IPS-20b (cell line): ENCODE results near the gene PTMA.

Experiments
- H3K27ac ChIP-seq: one replicate; pipeline ENCODE4 v1.5.1; 2013; ENCODE audit warnings: low read length
- H3K27me3 ChIP-seq: 2 replicates; pipeline ENCODE4 v1.6.1; 2013; ENCODE audit warnings: mild to moderate bottlenecking, low read length, inconsistent platforms; ENCODE audit not compliant: insufficient read depth
- H3K36me3 ChIP-seq: 2 replicates; pipeline ENCODE4 v1.6.1; 2013; ENCODE audit warnings: low read depth, mild to moderate bottlenecking, inconsistent platforms, low read length, moderate library complexity; ENCODE audit not compliant: insufficient read depth
- H3K4me1 ChIP-seq: 2 replicates; pipeline ENCODE4 v1.6.1; 2013; ENCODE audit warnings: mild to moderate bottlenecking, control low read depth, inconsistent platforms, low read length, moderate library complexity; ENCODE audit not compliant: insufficient read depth
- H3K4me3 ChIP-seq: 2 replicates; pipeline ENCODE4 v1.5.1; 2013; ENCODE audit warnings: mild to moderate bottlenecking, low read length, inconsistent platforms
- H3K9ac ChIP-seq: 2 replicates; pipeline ENCODE4 v1.6.1; 2013; ENCODE audit warnings: low read depth, mild to moderate bottlenecking, inconsistent platforms, low read length, moderate library complexity
- H3K9me3 ChIP-seq: 2 replicates; pipeline ENCODE4 v1.6.1; 2013; ENCODE audit warnings: mild to moderate bottlenecking, low read depth, low read length, inconsistent platforms; ENCODE audit not compliant: insufficient read depth

Gene PTMA

DNA sequence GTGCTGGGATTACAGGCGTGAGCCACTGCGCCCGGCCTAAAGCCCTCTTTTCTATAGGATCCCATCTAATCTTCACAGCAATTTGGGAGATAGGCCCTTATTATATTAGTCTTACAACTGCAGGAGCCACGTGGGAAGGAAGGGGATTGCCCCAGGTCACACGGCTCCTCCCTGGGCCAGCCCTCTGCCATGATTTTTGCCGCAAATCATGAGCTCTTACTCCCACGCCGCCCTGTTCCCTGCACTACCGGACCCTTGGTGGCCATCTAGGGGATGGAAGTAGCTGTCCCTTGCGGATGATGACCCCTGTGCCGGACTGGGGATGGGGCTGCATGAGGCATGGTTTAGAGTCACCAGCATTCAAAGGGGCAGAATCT, 28.4 kb upstream of the PTMA start:
- no peaks in the 10 kb centered on the region for H3K27me3 ChIP-seq
- H3K4me3 ChIP-seq = peak overlapping the region; percentile 75
- H3K27ac ChIP-seq = peak overlapping the region; percentile 100
- H3K9me3 ChIP-seq = no peaks in the 10 kb centered on the region
- H3K4me1 ChIP-seq = peaks cover 8% of the 10 kb centered on the region; the same call in 1 of the 2 replicates
- peak overlapping the region; percentile 99; the same call in 1 of the 2 replicates for H3K9ac ChIP-seq
- no peaks in the 10 kb centered on the region for H3K36me3 ChIP-seq

DNA sequence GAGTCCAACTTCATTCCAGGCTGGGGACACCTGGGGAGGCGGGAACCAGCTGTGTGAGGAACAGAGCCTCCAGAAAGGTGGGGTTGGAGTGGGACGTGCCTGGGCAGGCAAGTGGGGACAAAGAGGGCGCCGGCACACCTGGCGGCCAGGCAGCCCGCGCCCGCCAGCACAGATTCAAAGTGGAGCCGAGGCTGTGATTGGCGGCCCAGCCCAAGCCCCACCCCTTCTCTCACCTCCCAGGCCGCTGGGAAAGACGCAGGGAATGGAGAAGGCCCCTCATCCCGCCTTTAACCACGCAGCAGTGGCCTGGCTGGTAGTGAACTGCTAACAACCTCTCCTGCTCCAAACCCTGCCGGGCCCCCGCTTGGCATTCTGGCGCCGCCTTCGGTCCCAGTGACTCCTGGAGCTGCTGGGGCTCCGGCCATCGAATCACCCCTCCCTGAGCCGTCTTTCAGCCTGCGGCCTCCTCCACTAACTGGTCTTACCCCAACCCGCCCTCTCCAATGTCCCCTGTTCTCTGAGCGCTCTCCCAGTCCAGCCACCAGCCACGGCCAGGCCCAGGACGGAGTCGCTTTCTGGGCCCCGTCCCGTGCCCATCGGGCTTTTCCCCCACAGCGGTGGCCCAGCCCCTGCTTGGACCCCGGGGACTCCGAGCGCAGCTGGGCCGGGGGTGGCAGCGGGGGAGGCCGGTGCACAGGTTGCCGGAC, 27.9 kb upstream of the PTMA start:
- Histone ChIP-seq H3K4me1 (peaks cover 6% of the 10 kb centered on the region; the same call in 1 of the 2 replicates), H3K4me3 (peak overlapping the region; percentile 75), H3K36me3 (no peaks in the 10 kb centered on the region), H3K27ac (peak overlapping the region; percentile 100), H3K27me3 (no peaks in the 10 kb centered on the region), H3K9me3 (no peaks in the 10 kb centered on the region), H3K9ac (peak overlapping the region; percentile 99)

DNA sequence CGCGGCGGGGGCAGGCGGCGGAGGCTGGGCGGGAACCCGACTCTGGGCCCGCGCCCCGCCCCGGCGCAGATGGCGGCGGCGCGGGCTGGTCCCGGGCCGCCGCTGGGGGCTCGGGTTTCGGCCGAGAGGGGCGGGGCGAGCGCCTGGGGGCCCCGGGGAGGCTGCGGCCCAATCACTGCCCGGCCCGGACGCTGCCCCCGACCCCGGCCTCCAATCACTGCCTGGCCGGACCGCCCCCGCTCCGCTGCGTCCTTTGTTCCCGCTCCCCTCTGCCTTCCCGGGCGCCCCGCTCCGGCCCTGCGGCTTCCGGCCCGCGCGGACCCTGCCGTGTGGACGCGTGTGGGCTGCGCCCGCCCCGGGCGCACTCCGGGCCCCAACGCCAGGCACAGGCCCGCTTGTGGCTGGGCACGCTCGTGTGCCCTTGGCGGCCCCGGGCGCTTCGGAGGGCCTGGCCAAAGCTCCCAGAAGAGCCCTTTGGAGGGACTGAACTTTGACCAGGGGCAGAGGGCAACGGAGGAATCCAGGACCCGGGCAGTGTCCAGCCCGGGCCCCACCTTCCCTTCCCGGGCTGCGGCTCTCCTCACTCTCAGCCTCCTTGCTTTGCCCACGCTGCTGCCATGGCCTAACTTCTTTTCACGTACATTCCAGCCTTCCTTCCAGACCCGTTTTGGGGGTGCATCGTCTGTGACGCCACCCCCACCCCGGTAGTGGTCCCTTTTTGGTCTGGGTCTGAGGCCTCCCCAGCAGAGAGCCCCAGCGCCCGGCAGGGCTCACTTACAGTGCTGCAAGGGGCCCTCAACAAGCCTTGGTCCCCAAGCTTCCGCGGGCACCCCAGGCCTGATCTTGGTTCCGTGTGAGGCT, 27.1 kb upstream of the PTMA start:
- H3K4me3 ChIP-seq = peak overlapping the region; percentile 79
- no peaks in the 10 kb centered on the region for H3K27me3 ChIP-seq
- H3K9me3 ChIP-seq = no peaks in the 10 kb centered on the region
- no peaks in the 10 kb centered on the region for H3K36me3 ChIP-seq
- peaks cover 6% of the 10 kb centered on the region; the same call in 1 of the 2 replicates for H3K4me1 ChIP-seq
- peak overlapping the region; percentile 100 for H3K27ac ChIP-seq
- peak overlapping the region; percentile 99 for H3K9ac ChIP-seq

DNA sequence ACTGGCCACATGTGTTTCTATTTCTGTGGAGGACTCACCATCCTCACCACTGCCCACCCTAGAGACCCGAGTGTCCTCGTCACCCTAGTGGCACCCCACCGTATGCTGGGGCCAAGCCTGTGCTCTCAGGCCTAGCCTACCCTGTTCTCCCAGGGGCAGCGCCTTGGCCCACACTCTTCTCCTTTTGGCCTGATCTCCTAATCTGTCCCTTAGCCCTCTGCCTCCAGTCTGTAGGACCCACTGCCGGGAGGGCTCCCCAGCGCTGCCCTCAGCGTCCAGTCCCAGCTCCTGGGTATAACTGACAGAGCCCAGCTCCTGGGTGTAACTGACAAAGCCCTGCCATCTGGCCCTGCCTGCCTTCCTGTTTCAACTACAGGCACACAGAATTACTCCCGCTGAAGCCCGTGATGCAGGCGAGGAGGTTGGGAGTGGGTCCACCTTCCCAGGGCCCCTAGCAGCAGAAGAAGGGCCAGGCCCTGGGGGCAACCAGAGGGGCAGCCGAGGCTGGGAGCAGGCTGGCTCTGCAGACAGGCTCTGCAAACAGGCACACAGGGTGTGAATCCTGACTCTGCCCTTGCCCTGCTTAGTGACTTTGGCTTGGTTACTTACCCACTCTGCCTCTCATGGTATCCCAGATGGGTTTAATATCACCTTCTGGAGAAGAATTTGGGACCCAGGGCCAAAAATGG, 25.6 kb upstream of the PTMA start:
- Histone ChIP-seq H3K27ac (no peak overlapping the region), H3K4me1 (peaks cover 9% of the 10 kb centered on the region; the same call in 1 of the 2 replicates), H3K9me3 (no peaks in the 10 kb centered on the region), H3K9ac (no peak overlapping the region), H3K36me3 (no peaks in the 10 kb centered on the region), H3K27me3 (no peaks in the 10 kb centered on the region), H3K4me3 (no peak overlapping the region)

DNA sequence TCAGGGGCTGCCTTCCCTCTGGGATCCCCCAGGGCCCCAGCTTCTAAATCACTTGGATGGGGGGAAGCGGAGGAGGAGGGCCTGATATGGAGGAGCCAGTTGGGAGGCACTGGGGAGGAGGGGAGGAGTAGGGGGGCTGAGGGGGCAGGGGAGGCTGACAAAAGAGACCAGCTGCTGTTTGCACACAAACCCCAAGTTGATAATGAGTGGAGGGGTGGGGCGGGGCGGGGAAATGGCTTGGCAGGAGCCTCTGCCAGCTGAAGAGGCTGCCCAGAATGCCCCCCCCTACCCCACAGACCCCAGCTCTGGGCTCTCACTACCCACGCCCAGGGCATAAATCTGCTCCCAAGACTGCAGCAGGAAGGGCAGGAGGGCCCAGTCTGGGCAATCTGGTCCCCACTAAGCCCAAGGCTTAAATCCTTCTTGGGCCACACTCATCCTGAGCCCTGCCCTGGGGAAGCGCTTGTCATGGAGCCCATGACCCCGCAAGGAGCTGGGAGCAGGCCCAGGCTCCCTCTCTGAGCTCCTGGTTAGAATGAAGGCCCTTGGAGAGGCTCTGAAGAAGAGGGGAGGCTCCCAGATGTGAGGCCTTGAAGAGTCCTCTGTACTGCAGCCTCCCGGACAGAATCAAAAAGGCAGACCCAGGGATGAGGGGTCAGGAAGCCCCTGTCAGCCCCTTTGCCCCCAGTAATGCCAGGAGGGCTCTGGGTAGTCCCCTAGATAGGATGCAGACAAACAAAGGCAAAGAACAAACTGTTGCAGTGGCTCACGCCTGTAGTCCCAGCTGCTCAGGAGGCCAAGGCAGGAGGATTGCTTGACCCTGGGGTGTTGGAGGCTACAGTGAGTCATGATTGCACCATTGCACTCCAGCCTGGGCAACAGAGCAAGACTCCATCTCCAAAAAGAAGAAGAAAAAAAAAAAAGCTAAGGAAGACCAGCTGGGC, 24.8 kb upstream of the PTMA start:
- Histone ChIP-seq H3K9ac (no peak overlapping the region), H3K9me3 (no peaks in the 10 kb centered on the region), H3K4me3 (no peak overlapping the region), H3K4me1 (peaks cover 10% of the 10 kb centered on the region; the same call in 1 of the 2 replicates), H3K27me3 (no peaks in the 10 kb centered on the region), H3K36me3 (no peaks in the 10 kb centered on the region), H3K27ac (no peak overlapping the region)

DNA sequence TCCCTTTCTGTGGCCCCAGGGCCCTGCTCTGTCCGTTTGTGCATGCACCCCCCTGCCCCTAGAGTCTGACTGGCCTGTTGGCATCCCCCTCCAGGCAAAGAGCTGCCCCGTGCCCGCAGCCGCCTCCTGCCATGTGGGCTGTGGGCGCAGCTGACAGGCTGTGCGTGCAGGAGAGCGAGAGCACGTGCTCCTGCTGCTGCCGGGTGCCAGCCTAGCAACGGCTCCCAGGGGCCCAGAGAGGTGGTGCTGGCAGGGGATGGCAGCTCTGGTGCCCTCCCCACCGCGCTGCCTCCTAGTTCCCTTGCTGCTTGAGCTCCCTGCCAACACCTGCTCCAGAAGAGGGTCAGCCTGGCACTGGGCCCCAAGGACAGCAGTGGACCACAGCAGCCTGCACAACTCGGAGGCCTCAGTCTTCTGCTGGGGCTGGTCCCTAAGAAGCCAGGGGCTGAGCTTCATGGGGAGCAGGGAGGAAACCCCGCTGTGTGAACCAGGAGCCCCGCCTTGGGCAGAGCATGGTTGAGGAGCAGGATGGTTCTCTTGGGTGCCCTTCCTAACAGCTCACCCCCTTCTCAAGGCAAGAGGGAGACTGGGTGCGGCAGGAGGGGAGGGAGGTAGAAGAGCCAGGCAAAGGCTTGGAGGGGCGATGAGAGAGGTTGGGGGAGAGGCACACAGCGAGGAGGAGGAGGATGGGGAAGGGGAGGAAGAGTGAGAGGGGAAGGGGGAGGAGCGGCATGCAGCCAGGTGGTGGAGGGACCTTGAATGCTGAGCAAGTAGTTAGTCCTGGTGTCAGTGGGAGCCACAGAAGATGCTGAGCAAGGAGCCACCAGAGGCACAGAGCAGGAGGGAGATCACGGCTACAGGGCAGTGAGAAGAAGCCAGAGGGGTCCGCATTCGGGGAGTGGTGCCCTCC, 23.8 kb upstream of the PTMA start:
- Histone ChIP-seq H3K27ac (no peak overlapping the region), H3K27me3 (no peaks in the 10 kb centered on the region), H3K4me1 (peaks cover 13% of the 10 kb centered on the region; the same call in 1 of the 2 replicates), H3K36me3 (no peaks in the 10 kb centered on the region), H3K9me3 (no peaks in the 10 kb centered on the region), H3K4me3 (no peak overlapping the region), H3K9ac (no peak overlapping the region)

DNA sequence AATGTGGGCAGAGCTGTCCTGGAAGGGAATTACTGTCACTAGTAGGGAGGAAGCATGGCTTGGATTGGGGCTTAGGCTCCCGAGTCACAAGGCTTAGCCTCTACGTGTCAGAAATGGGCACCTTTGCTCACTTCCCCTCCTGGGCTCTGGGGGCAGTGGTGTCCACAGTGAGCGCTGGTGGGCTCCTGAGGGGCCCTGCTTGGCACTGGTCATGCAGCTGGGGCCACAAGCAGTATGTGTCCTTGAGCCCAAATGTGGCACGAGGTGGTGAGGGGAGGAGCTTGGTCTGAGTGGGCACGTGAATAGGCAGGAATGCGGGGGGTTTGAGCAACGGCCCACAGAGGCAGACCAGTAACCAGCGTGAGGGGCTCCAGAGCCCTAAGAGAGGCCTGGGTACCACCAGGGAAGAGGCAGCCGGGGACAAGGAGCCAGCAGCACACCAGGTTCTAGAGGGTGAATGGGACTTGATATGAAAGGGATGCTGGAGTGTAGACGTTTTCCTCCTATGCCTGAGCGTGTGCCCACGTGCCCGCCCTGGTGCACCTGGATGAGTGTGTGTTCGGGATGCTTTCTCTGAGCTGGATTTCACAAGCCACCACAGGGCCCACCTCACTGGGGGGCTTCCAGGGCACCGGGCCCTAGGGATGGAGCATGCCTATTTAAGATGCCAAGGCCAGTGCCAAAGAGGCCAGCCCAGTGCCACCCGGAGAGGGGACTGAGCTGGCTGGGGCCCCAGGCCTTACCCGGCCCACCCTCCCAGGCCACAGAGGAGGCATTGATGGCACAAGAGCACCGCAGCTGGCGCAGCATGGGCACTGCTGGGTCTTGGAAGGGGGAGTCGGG, 22.8 kb upstream of the PTMA start:
- Histone ChIP-seq H3K36me3 (no peaks in the 10 kb centered on the region), H3K9ac (no peak overlapping the region), H3K4me3 (peak overlapping the region; percentile 31; the same call in 1 of the 2 replicates), H3K27me3 (no peaks in the 10 kb centered on the region), H3K27ac (no peak overlapping the region), H3K4me1 (peaks cover 13% of the 10 kb centered on the region; the same call in 1 of the 2 replicates), H3K9me3 (no peaks in the 10 kb centered on the region)

DNA sequence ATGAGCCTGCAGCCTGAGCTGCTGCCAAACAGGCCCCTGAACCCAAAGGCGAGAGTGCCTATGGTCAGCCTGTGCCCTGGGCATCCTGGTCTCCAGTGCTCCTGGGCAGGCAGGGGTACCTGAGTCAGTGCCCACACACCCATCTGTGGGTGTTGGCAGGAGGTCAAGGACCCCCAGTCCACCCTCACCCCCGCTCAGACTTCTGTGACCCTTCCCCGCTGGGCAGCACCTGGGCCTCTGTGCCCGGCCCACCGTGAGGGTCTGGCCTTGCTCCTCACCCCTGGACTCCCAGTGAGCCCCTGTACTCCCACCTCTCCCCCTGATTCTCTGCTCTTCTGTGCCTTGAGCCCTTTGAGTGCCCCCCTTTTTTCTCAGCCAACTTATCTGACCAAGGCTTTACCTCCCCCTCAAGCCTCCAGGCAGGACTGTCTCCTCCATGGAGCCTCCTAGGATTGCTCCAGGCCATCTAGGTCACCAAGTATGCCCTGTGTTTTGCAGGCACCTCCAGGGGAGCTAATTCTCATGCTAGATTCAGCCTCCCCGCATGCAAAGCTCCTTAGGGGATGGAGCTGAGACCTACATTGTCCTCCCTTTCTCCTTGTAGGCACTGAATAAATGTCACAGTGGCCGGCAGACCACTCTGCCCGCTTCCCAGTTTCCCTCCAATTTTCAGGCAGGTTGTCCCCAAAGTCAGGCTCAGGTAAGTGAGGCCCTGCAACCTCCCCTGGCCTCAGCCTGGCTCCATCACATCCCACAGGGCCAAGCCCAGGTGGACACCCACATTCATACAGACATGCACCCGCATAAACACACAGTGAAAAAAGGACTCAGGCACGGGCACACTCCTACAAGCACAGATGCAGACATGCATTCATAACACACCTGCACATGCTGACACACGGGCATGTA, 21.9 kb upstream of the PTMA start:
- no peak overlapping the region for H3K27ac ChIP-seq
- H3K36me3 ChIP-seq = no peaks in the 10 kb centered on the region
- H3K27me3 ChIP-seq = no peaks in the 10 kb centered on the region
- no peak overlapping the region; the same call in 1 of the 2 replicates for H3K9ac ChIP-seq
- peak overlapping the region; percentile 9; the same call in 1 of the 2 replicates for H3K4me3 ChIP-seq
- no peaks in the 10 kb centered on the region for H3K9me3 ChIP-seq
- H3K4me1 ChIP-seq = peaks cover 11% of the 10 kb centered on the region; the same call in 1 of the 2 replicates
